KMS-11 (cell line): ENCODE data around the gene ART5.
"Not testable (repeated sequence)": the region's sequence is repeated elsewhere in the genome, so short reads cannot be mapped to it uniquely, and the experiment has no call there.

Experiments
- H2AFZ ChIP-seq: fragments of 200-600 bp; sonication (generic); 2 replicates; pipeline ENCODE4 v1.6.1; 2016; ENCODE audit warnings: antibody characterized with exemption, mixed run types, low read depth
- H3K27ac ChIP-seq: fragments of 200-600 bp; sonication (generic); 2 replicates; pipeline ENCODE4 v1.6.1; 2016; ENCODE audit warnings: mild to moderate bottlenecking, mixed run types
- H3K27me3 ChIP-seq: fragments of 200-600 bp; sonication (generic); 2 replicates; pipeline ENCODE4 v1.6.1; 2017; ENCODE audit warnings: mild to moderate bottlenecking, low read depth, mixed run types, moderate library complexity; ENCODE audit not compliant: insufficient read depth
- H3K36me3 ChIP-seq: fragments of 200-600 bp; sonication (generic); 2 replicates; pipeline ENCODE4 v1.6.1; 2017; ENCODE audit warnings: mild to moderate bottlenecking, mixed run types; ENCODE audit not compliant: insufficient read depth
- H3K4me1 ChIP-seq: fragments of 200-600 bp; sonication (generic); 2 replicates; pipeline ENCODE4 v1.6.1; 2016; ENCODE audit warnings: mild to moderate bottlenecking, low read depth, mixed run types; ENCODE audit not compliant: poor library complexity, severe bottlenecking
- H3K4me2 ChIP-seq: fragments of 200-600 bp; sonication (generic); 2 replicates; pipeline ENCODE4 v1.7.0; 2016; ENCODE audit warnings: mild to moderate bottlenecking, mixed run types
- H3K4me3 ChIP-seq: fragments of 200-600 bp; sonication (generic); IDR thresholded peaks from 2 replicates; pipeline ENCODE4 v1.6.1; 2017; ENCODE audit warnings: low read depth, low read length, mixed read lengths; ENCODE audit not compliant: insufficient read depth
- H3K79me2 ChIP-seq: fragments of 200-600 bp; sonication (generic); 2 replicates; pipeline ENCODE4 v1.6.1; 2016; ENCODE audit warnings: low read depth, mixed run types; ENCODE audit not compliant: insufficient read depth
- H3K9ac ChIP-seq: fragments of 200-600 bp; sonication (generic); 2 replicates; pipeline ENCODE4 v1.6.1; 2016; ENCODE audit warnings: mild to moderate bottlenecking, mixed run types
- H4K20me1 ChIP-seq: fragments of 200-600 bp; sonication (generic); 2 replicates; pipeline ENCODE4 v1.6.1; 2016; ENCODE audit warnings: mild to moderate bottlenecking, mixed run types; ENCODE audit not compliant: insufficient read depth
- TF ChIP-seq, protein P1 (sequence below): fragments of 200-600 bp; sonication (generic); conservative IDR thresholded peaks from 2 replicates; pipeline ENCODE4 v1.6.1; 2017; ENCODE audit warnings: low read depth, mild to moderate bottlenecking, antibody characterized with exemption, low read length, moderate library complexity, mixed read lengths

The ART5 gene

GRCh38 chr11:3662856-3663255 is 21.1 kb upstream of the ART5 start:
- Histone ChIP-seq H3K4me2 (no peak overlapping the region), H3K36me3 (no peaks in the 10 kb centered on the region), H3K27me3 (no peaks in the 10 kb centered on the region), H3K79me2 (no peaks in the 10 kb centered on the region), H3K4me1 (no peaks in the 10 kb centered on the region), H3K4me3 (no peak overlapping the region), H2AFZ (no peak overlapping the region), H4K20me1 (no peaks in the 10 kb centered on the region), H3K9ac (no peak overlapping the region), H3K27ac (no peak overlapping the region)
- TF ChIP-seq, protein P1, sequence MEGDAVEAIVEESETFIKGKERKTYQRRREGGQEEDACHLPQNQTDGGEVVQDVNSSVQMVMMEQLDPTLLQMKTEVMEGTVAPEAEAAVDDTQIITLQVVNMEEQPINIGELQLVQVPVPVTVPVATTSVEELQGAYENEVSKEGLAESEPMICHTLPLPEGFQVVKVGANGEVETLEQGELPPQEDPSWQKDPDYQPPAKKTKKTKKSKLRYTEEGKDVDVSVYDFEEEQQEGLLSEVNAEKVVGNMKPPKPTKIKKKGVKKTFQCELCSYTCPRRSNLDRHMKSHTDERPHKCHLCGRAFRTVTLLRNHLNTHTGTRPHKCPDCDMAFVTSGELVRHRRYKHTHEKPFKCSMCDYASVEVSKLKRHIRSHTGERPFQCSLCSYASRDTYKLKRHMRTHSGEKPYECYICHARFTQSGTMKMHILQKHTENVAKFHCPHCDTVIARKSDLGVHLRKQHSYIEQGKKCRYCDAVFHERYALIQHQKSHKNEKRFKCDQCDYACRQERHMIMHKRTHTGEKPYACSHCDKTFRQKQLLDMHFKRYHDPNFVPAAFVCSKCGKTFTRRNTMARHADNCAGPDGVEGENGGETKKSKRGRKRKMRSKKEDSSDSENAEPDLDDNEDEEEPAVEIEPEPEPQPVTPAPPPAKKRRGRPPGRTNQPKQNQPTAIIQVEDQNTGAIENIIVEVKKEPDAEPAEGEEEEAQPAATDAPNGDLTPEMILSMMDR: no peak

GRCh38 chr11:3660960-3661359 is 19.2 kb upstream of the ART5 start:
- Histone ChIP-seq H3K79me2 (no peaks in the 10 kb centered on the region), H3K36me3 (no peaks in the 10 kb centered on the region), H3K9ac (no peak overlapping the region), H3K27ac (no peak overlapping the region), H3K27me3 (no peaks in the 10 kb centered on the region), H2AFZ (no peak overlapping the region), H3K4me1 (no peaks in the 10 kb centered on the region), H4K20me1 (no peaks in the 10 kb centered on the region), H3K4me2 (no peak overlapping the region), H3K4me3 (no peak overlapping the region)
- TF ChIP-seq, protein P1: no peak

DNA sequence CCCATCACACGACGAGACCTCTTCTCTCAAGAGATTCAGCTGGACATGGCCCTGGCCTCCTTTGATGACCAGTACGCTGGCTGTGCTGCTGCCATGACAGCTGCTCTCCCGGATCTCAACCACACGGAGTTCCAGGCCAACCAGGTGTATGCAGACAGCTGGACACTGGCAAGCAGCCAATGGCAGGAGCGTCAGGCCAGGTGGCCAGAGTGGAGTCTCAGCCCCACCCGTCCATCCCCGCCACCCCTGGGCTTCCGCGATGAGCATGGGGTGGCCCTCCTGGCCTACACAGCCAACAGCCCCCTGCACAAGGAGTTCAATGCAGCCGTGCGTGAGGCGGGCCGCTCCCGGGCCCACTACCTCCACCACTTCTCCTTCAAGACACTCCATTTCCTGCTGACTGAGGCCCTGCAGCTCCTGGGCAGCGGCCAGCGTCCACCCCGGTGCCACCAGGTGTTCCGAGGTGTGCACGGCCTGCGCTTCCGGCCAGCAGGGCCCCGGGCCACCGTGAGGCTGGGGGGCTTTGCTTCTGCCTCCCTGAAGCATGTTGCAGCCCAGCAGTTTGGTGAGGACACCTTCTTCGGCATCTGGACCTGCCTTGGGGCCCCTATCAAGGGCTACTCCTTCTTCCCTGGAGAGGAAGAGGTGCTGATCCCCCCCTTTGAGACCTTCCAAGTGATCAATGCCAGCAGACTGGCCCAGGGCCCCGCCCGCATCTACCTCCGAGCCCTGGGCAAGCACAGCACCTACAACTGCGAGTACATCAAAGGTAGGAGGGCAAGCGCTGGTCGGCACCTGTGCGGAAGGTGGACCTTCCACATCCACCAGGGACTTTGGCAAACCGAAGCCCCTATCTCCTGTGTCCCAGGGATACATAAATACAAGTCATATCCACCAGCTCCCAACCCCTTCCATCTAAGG is 18.1 kb upstream of the ART5 start:
- no peak overlapping the region for H3K9ac ChIP-seq
- H4K20me1 ChIP-seq: no peaks in the 10 kb centered on the region
- no peaks in the 10 kb centered on the region for H3K79me2 ChIP-seq
- no peak overlapping the region for H3K4me2 ChIP-seq
- no peaks in the 10 kb centered on the region for H3K36me3 ChIP-seq
- TF ChIP-seq, protein P1: no peak
- H3K4me3 ChIP-seq: no peak overlapping the region
- H3K27ac ChIP-seq: no peak overlapping the region
- H2AFZ ChIP-seq: no peak overlapping the region
- H3K4me1 ChIP-seq: no peaks in the 10 kb centered on the region
- H3K27me3 ChIP-seq: no peaks in the 10 kb centered on the region

DNA sequence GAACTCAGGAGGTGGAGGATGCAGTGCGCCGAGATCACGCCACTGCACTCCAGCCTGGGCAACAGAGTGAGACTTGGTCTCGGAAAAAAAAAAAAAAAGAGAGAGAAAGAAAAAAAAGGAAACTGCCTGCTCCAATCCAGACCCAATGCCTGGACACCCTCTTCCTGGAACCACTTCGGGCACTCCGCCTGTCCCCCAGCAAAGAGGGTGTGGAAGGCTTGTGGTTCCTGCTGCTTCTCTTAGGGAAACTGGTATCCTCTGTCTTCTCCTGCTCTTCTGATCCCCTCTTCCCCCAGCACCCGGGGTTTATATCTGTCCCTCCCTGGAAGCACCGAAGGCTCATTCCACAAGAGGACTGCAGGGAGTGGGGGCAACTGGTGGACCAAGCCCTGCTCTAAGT is 16.5 kb upstream of the ART5 start:
- TF ChIP-seq, protein P1: no peak
- no peak overlapping the region for H3K4me2 ChIP-seq
- no peaks in the 10 kb centered on the region for H3K4me1 ChIP-seq
- no peaks in the 10 kb centered on the region for H3K36me3 ChIP-seq
- no peak overlapping the region for H2AFZ ChIP-seq
- H3K79me2 ChIP-seq: no peaks in the 10 kb centered on the region
- H4K20me1 ChIP-seq: no peaks in the 10 kb centered on the region
- no peak overlapping the region for H3K9ac ChIP-seq
- H3K27ac ChIP-seq: no peak overlapping the region
- H3K27me3 ChIP-seq: no peaks in the 10 kb centered on the region
- no peak overlapping the region for H3K4me3 ChIP-seq

DNA sequence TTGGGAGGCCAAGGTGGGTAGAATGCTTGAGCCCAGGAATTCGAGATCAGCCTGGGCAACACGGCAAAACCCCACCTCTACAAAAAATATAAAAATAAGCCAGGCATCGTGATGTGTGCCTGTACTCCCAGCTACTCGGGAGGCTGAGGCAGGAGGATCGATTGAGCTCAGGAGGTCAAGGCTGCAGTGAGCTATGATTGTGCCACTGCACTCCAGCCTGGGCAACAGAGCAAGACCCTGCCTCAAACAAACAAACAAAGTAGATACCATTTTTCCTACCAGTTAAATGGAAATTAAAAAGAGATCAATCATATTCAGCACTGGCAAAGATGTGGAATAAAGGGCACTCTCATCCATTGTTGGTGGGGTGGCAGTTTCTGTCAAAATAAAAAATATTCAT is 15.5 kb upstream of the ART5 start:
- not testable (repeated sequence) for H3K27me3 ChIP-seq, H3K4me2 ChIP-seq, H3K36me3 ChIP-seq, H4K20me1 ChIP-seq, H3K4me3 ChIP-seq, H3K9ac ChIP-seq, H2AFZ ChIP-seq, H3K27ac ChIP-seq, H3K79me2 ChIP-seq, H3K4me1 ChIP-seq
